Natural killer cell (primary cell): ENCODE data around the gene GALNT7. TPM values are rescaled to one million over a fixed set of nuclear protein-coding genes. Genes with fewer than 3 reads are reported as not detected.

Experiments used
- ATAC-seq, 3 donors: fragments of 150-1000 bp in 2 of 3; fragments of 200-7000 bp in 1 of 3; cut with Tn5 transposase; 1 replicate in 1 of 3; 2 replicates in 2 of 3; pipeline ENCODE4 v1.10.0; 2021; ENCODE audit warnings: mild to moderate bottlenecking in 2 of 3, moderate library complexity in 2 of 3
- DNase-seq, 2 donors: peaks; one replicate each; pipeline versions ENCODE4 v3.0.0 to v3.0.0-alpha.2; 2013 to 2021; ENCODE audit warnings: mixed read lengths in 1 of 2
- H3K27ac ChIP-seq: one replicate; pipeline ENCODE4 v1.5.1; 2013; ENCODE audit warnings: mild to moderate bottlenecking, low read length
- H3K27me3 ChIP-seq: one replicate; pipeline ENCODE4 v1.6.1; 2013; ENCODE audit warnings: low read length; ENCODE audit not compliant: control insufficient read depth, insufficient read depth
- H3K36me3 ChIP-seq: one replicate; pipeline ENCODE4 v1.6.1; 2013; ENCODE audit warnings: low read length; ENCODE audit not compliant: control insufficient read depth, insufficient read depth
- H3K4me1 ChIP-seq: one replicate; pipeline ENCODE4 v1.6.1; 2013; ENCODE audit warnings: low read length; ENCODE audit not compliant: control insufficient read depth, insufficient read depth
- H3K4me3 ChIP-seq: one replicate; pipeline ENCODE4 v1.5.1; 2013; ENCODE audit warnings: low read length
- H3K9me3 ChIP-seq: one replicate; pipeline ENCODE4 v1.6.1; 2013; ENCODE audit warnings: low read length; ENCODE audit not compliant: control insufficient read depth, insufficient read depth
- H3K27ac Mint-ChIP-seq, 2 donors: one replicate each; pipeline ENCODE4 v1.8.0; 2022; ENCODE audit warnings: mild to moderate bottlenecking in 2 of 2, mixed read lengths in 2 of 2, moderate library complexity in 1 of 2
- H3K27me3 Mint-ChIP-seq, 2 donors: one replicate each; pipeline ENCODE4 v1.8.0; 2022; ENCODE audit warnings: low read depth in 2 of 2, mixed read lengths in 2 of 2
- H3K36me3 Mint-ChIP-seq: one replicate; pipeline ENCODE4 v1.8.0; 2022; ENCODE audit warnings: mixed read lengths
- H3K4me1 Mint-ChIP-seq, 2 donors: one replicate each; pipeline ENCODE4 v1.8.0; 2022; ENCODE audit warnings: mixed read lengths in 2 of 2
- H3K4me3 Mint-ChIP-seq: one replicate; pipeline ENCODE4 v1.8.0; 2022; ENCODE audit warnings: mild to moderate bottlenecking, moderate library complexity, mixed read lengths
- H3K9me3 Mint-ChIP-seq, 2 donors: one replicate each; pipeline ENCODE4 v1.8.0; 2022; ENCODE audit warnings: mixed read lengths in 2 of 2
- CTCF ChIP-seq: fragments of 200-600 bp; IDR thresholded peaks from one replicate; pipeline ENCODE4 v1.8.0; 2022; ENCODE audit warnings: antibody characterized with exemption
- WGBS: methylation state at CpG from one replicate; pipeline ENCODE4 v1.1.7; 2013; ENCODE audit warnings: missing lambda C conversion rate; ENCODE audit not compliant: insufficient coverage; 5-methylcytosine and 5-hydroxymethylcytosine counted together
- intact Hi-C: fragments of 100-400 bp; cut with micrococcal nuclease; formaldehyde crosslinking; loops from one replicate; pipeline ENCODE4 v1.14.2; 2022
- total RNA-seq, 4 donors: library from RNA; stranded (reverse); fragments of 120-200 nt in 1 of 4; gene quantifications; one replicate each; pipeline versions ENCODE4 v1.2.3 to v1.2.4, GENCODE V29; 2013 to 2022

The GALNT7 gene
- total RNA-seq, 3 donors from 2014 or later (not counting 1 experiment from before 2014, with no cell fraction given): 10.9 to 20.8 (median 15.6) TPM

GRCh38 chr4:173332021-173332487, 163.4 kb downstream of the GALNT7 start:
- DNase-seq (peak in 1 of 2 donors; percentile 40), ATAC-seq (no peak)
- Histone ChIP-seq H3K27ac (peak overlapping the region; percentile 35), H3K27me3 (no peaks in the 10 kb centered on the region), H3K36me3 (peaks cover 22% of the 10 kb centered on the region), H3K9me3 (no peaks in the 10 kb centered on the region), H3K4me1 (peaks cover 11% of the 10 kb centered on the region), H3K4me3 (no peak overlapping the region)
- H3K27ac Mint-ChIP-seq: peak overlapping the region; percentile 98 to 99
- peaks cover 27 to 33% of the 10 kb centered on the region in 2 donors for H3K4me1 Mint-ChIP-seq
- H3K27me3 Mint-ChIP-seq: no peaks in the 10 kb centered on the region
- peaks cover 7% of the 10 kb centered on the region for H3K36me3 Mint-ChIP-seq
- H3K4me3 Mint-ChIP-seq: peak overlapping the region; percentile 91
- no peak for TF ChIP-seq CTCF
- intact Hi-C loops: loop anchor here (5.0 kb wide), 1 partner anchor 165 kb away; the partner anchor contains the start of gene GALNT7
- no peaks in the 10 kb centered on the region for H3K9me3 Mint-ChIP-seq
- 28% methylated on average over 6 of the region's 6 CpGs for WGBS

- WGBS: 3% methylated on average over 21 of the region's 21 CpGs
- Mint-ChIP-seq H3K27me3 (no peaks in the 10 kb centered on the region), H3K9me3 (no peaks in the 10 kb centered on the region), H3K4me1 (peaks cover 27 to 33% of the 10 kb centered on the region in 2 donors), H3K36me3 (peaks cover 7% of the 10 kb centered on the region), H3K4me3 (peak overlapping the region; percentile 91), H3K27ac (peak overlapping the region; percentile 98 to 99)
- Histone ChIP-seq H3K27ac (peak overlapping the region; percentile 44), H3K27me3 (no peaks in the 10 kb centered on the region), H3K36me3 (peaks cover 22% of the 10 kb centered on the region), H3K4me1 (peaks cover 11% of the 10 kb centered on the region), H3K4me3 (peak overlapping the region; percentile 53), H3K9me3 (no peaks in the 10 kb centered on the region)
- intact Hi-C loops: loop anchor here (5.0 kb wide), 1 partner anchor 166 kb away; the partner anchor contains the start of gene GALNT7
- peak in 1 of 2 donors; percentile 52 for DNase-seq
- ATAC-seq: no peak
- TF ChIP-seq CTCF: no peak
Observed at GRCh38 chr4:173332963-173333657, 164.5 kb downstream of the GALNT7 start.

GRCh38 chr4:173333658-173334084, 165.1 kb downstream of the GALNT7 start:
- under 1% methylated on average over 53 of the region's 53 CpGs for WGBS

More at GRCh38 chr4:173333658-173334084, 165.1 kb downstream of the GALNT7 start:
- peaks cover 7% of the 10 kb centered on the region for H3K36me3 Mint-ChIP-seq
- Histone ChIP-seq H3K4me1 (peaks cover 11% of the 10 kb centered on the region), H3K9me3 (no peaks in the 10 kb centered on the region), H3K4me3 (peak overlapping the region; percentile 60), H3K36me3 (peaks cover 22% of the 10 kb centered on the region), H3K27ac (peak overlapping the region; percentile 89), H3K27me3 (no peaks in the 10 kb centered on the region)
- DNase-seq (peak in 1 of 2 donors; percentile 66), ATAC-seq (peak in 1 of 3 donors; percentile 1)
- no peak for TF ChIP-seq CTCF
- no peaks in the 10 kb centered on the region for H3K27me3 Mint-ChIP-seq
- H3K4me3 Mint-ChIP-seq: peak overlapping the region; percentile 99
- intact Hi-C loops: loop anchor here (1.0 to 5.0 kb wide), 3 partner anchors 36 to 949 kb away; partner anchors contain the start of genes CEP44, FBXO8 and GALNT7
- peaks cover 27 to 33% of the 10 kb centered on the region in 2 donors for H3K4me1 Mint-ChIP-seq
- H3K27ac Mint-ChIP-seq: peak overlapping the region; percentile 98 to 99
- H3K9me3 Mint-ChIP-seq: no peaks in the 10 kb centered on the region
